ENCODE measurements around the gene STK38L.

GRCh38 chr12:27198036-27198435 is 46.0 kb upstream of the STK38L start:
- TF ChIP-seq, protein P1, sequence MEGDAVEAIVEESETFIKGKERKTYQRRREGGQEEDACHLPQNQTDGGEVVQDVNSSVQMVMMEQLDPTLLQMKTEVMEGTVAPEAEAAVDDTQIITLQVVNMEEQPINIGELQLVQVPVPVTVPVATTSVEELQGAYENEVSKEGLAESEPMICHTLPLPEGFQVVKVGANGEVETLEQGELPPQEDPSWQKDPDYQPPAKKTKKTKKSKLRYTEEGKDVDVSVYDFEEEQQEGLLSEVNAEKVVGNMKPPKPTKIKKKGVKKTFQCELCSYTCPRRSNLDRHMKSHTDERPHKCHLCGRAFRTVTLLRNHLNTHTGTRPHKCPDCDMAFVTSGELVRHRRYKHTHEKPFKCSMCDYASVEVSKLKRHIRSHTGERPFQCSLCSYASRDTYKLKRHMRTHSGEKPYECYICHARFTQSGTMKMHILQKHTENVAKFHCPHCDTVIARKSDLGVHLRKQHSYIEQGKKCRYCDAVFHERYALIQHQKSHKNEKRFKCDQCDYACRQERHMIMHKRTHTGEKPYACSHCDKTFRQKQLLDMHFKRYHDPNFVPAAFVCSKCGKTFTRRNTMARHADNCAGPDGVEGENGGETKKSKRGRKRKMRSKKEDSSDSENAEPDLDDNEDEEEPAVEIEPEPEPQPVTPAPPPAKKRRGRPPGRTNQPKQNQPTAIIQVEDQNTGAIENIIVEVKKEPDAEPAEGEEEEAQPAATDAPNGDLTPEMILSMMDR (IDR thresholded peaks at IDR 0.05): no peak
- TF ChIP-seq POLR2A (IDR thresholded peaks at IDR 0.05): no peak
